NCI-H2107 treated with DMSO at 0.1 percent for 48 hours (cell line): ENCODE measurements around the gene TCFL5.

Experiments
- DNase-seq: peaks from one replicate; lab custom pipeline; 2025; ENCODE audit not compliant: unreplicated experiment; lab: John Stamatoyannopoulos, UW

TCFL5 gene

GRCh38 chr20:62861726-62862336 is at the start of gene TCFL5:
Gene TCFL5, minus strand, starts transcription at chr20:62861822. Its CDS starts 152 bp downstream, at chr20:62861670.
- no peak for DNase-seq

- no peak for DNase-seq
These were observed 49.3 kb upstream of the TCFL5 start for GRCh38 chr20:62910777-62911497.

GRCh38 chr20:62910217-62910766 is 48.7 kb upstream of the TCFL5 start:
- DNase-seq, result no peak

- peak; percentile 93 for DNase-seq
These were observed 47.6 kb upstream of the TCFL5 start for GRCh38 chr20:62908971-62909791.

- DNase-seq, result no peak
These were observed 46.0 kb upstream of the TCFL5 start for GRCh38 chr20:62907384-62908317.

- DNase-seq, result no peak
These were observed 45.2 kb upstream of the TCFL5 start for GRCh38 chr20:62906647-62907375.

GRCh38 chr20:62906209-62906608 is 44.6 kb upstream of the TCFL5 start:
- no peak for DNase-seq

- DNase-seq, result no peak
These were observed 44.0 kb upstream of the TCFL5 start for GRCh38 chr20:62905536-62906117.

- DNase-seq, result no peak
These were observed 41.4 kb upstream of the TCFL5 start for GRCh38 chr20:62902926-62903615.

GRCh38 chr20:62901891-62902290 is 40.3 kb upstream of the TCFL5 start:
- DNase-seq, result no peak

- DNase-seq, result peak; percentile 31
These were observed 39.3 kb upstream of the TCFL5 start for GRCh38 chr20:62900692-62901584.

GRCh38 chr20:62900052-62900691 is 38.5 kb upstream of the TCFL5 start:
- DNase-seq, result peak; percentile 72

- peak; percentile 39 for DNase-seq
These were observed 38.0 kb upstream of the TCFL5 start for GRCh38 chr20:62899633-62900051.

GRCh38 chr20:62898970-62899632 is 37.5 kb upstream of the TCFL5 start:
- peak; percentile 87 for DNase-seq

- no peak for DNase-seq
These were observed 36.7 kb upstream of the TCFL5 start for GRCh38 chr20:62898093-62898964.

- no peak for DNase-seq
These were observed 36.0 kb upstream of the TCFL5 start for GRCh38 chr20:62897666-62898065.
